Kidney tubule cell (primary cell): ENCODE data around the gene ODAD4.

Experiments used
- DNase-seq: peaks from one replicate; pipeline ENCODE4 v3.0.0-alpha.2; 2018; ENCODE audit warnings: low spot score

The ODAD4 gene

DNA sequence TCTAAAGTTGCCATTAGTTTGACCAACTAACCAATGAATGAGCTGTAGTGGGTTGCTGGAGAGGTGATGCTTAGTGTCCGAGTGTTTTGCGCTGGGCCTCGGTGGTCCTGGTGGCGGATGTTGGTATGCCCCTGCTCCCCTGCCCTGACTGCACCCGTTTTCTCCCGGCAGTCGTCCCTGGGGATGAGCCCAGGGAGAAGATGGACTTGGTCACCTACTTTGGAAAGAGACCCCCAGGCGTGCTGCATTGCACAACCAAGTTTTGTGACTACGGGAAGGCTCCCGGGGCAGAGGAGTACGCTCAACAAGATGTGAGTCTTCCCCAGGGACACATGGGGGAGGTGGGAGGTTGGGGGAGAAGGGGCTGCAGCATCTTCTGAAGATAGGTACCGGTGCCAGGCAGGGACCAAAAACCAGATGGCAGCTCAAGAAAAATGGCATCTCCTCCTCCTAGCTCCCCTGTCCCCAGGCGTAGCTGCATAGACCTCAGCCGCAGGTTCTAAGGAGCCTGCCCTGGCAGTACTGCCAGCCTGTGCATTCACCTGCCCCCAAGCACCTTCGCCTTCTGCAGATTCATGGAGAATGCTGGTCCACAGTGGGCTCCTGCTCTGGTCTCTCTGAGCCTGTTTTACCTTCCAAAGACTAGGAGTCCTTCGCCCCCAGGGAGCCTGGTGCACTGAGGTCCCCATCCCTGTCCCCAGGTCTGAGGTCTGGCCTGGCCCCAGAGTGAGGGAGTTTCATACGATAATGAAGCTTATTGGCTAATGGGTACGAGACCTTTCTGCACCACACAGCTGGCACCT lies 41.5 kb downstream of the ODAD4 start:
- DNase-seq = no peak

DNA sequence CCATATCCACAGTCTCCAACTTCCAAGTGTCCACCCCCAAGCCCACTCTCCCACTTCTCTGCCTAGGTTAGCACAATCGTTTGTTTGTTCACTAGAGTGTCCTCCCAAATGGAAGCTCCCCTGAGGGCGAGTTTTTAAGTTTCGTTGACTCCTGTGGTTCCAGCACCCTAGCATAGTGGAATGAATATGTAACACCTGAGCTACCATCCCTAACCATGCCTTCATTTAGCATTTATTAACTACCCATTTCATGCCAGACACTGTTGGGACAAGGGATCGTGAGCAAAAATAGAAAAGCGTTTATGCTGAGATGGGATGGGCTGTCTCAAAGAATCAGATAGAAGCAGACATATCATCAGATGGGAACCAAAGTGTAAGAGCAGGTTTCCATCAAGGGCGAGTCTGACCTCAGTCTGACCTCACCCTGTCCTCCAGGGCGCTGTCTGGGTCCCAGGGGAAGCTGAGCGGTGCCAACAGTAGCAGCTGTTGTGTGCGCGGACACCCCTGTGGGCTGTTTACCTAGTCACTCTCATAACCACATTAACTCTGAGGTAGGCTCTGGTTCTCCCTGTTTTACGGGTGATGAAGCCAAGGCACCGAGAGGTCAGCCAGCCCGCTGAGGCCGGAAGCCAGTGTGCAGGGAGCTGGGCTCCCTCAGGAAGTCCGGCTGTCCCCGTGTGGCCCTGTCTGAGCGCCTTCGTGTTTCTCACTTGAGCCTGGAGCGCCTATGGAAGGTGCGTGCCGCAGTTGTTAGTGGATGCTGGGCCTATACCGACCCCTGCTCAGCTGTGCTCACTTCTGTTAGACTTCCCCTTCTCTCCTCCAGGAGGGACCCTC lies 42.4 kb downstream of the ODAD4 start:
- peak; percentile 89 for DNase-seq

DNA sequence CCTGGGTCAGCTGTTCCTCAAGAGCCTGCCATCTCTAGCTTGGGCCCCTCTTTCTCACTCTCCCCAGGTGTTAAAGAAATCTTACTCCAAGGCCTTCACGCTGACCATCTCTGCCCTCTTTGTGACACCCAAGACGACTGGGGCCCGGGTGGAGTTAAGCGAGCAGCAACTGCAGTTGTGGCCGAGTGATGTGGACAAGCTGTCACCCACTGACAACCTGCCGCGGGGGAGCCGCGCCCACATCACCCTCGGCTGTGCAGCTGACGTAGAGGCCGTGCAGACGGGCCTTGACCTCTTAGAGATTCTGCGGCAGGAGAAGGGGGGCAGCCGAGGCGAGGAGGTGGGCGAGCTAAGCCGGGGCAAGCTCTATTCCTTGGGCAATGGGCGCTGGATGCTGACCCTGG lies 43.0 kb downstream of the ODAD4 start:
- no peak for DNase-seq

DNA sequence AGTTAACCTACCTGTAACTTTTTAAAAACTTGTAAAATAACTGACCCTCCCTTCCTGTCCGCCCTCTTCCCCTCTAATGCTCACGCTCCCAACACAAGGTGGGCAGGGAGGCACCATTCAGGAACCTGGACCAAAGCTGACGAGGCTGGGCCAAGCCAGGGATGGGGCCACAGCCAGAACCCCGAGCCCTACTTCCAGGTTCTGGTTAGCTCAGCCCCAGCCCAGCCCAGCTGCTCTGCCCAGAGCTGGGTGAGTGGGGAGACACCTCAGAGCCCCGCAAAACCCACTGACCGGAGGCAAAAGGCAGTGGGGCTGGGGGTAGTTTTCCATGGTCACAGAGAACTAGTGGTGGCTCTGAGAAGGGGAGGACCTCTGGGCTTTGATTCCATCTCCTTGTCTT lies 43.6 kb downstream of the ODAD4 start:
- DNase-seq = no peak

DNA sequence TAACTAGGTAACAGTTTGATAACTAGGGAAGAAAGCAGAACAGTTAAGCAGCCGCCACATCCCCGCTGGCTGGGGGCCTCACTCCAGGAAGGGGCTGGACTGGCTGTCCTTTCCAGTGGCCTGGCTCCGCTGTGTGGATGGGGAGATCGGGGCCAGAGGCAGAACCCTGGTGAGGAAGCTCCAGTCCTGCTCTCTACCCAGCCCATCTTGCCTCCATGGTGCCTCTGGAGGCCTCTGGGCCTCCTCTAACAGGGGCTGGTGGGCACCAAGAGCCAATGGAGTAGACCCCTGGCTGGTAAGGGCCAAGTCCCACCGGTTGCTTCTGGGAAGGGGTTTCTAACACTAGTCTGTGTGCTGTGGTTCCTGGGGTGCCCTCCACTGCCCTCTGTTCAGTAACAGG lies 44.2 kb downstream of the ODAD4 start:
- DNase-seq = no peak

DNA sequence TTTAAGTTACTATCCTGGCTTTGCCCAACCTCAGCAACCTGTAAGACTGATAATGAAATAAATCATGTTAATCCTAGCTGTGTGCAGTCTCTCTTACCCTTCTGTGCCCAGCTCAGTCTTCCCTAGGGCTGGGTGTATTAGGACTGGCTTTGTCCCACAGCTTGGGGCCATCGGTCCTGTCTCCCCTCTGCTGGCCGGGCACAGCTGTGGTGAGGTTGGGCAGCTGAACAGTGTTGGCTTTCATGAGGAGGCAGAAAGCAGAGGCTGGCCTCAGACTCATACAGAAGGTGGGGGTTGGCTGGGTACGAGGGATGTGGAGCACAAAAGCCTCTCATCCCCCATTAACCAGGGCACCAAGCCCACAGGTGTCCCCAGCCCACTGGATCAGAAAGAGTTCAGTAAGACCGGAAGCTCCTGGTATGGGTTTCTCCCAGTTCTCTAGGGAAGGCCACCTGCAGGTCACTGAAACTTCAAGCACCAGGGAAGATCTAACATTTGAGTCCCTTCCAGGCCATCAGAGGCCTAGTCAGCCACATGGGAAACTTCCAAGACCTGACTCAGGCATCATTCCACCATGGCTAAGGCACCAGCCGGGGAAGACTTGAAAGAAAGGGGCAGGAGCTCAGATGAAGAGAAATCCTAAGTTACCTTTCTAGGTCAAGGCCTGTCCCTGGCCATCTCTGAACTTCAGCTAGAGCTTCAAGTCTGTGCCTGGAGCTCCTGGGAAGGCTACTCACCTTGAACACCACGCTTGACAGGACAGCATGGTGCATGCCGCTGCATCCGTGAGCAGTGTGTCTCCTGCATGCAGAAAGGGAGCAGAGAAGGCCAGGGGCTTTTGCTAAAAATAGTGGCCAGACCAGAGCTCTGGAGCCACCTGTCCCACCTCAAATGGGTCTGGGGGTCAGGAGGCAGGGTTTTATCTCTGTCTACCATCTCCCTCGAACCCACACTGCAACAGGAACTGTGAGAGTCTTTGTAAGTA lies 45.0 kb downstream of the ODAD4 start:
- DNase-seq = peak; percentile 26

DNA sequence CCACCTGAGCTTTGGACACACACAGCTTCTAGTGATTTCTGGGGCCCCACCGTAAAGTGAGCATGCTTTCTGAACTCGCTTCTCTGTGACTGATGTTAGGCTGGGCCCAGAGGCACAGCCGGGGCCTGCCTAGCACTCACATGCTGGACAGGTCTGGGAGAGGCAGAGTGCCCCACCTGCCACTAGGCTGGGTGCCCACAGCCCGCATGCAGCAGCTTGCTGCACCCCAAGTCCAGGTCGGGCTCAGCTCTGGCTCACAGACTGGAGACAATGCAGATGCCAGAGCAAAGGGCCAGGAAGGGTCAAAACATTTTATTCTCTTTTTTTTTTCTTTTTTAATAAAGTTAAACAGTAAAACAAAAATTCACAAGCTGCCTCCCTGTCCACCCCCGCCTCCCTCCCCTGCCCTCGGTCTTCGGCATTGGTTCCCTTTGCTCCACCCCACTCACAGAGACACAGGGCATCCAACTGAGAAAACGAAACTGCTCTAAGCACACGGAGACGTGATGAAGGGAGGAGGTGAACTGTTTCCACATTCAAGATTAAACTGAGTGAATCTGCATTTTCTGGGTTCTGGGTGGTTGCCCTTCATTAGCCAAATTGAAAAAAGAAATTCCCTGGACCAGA lies 45.8 kb downstream of the ODAD4 start:
- peak; percentile 50 for DNase-seq

DNA sequence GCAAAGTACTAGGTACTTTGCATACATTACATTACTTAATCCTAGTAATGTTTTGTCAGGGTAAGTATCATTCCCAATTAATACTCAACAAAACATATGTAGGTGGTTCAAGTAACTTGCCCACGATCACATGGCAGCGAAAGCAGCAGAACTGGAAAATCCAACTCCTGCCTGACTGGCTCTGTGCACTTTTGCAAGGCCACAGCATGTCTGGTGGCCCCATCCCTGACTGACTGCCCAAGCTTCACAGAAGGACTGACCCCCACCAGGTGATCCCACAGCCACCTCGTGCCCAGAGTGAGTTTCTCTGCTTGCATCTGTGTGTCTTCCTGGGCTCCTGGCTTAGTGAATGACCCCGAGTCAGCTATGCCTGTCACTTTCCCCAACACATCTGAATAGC lies 47.6 kb downstream of the ODAD4 start:
- no peak for DNase-seq

DNA sequence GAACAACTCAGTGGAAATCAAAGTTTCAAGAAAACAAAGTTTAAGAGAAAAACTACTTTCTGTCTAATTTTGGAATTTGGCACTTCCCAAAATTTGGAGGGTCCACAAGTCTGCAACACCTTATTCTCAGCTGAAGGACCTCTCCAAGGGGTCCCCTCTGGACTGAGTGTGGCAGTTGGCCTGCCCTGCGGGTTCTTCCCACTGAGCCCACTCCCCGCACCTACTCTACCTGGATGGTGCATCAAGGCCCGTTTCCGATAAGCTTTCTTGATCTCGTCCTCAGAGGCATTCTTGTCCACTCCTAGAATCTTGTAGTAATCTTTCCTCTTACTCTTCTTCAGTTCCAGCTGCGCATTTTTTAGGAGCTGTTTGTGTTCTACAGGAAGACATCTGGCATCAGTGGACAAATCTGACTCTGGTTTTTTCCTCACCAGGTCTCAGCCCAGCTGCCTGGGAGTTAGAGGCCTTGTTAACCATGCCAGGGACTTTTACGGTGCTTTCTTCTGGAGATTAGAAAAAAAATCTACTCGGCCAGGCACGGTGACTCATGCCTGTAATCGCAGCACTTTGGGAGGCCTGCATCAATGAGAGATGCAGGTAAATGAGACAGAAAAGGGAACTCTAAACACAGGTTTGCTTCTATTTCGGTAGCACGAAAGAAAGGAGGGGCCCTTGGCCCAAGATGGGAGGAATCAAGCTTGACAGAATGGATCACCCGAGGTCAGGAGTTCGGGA lies 51.8 kb downstream of the ODAD4 start:
- peak; percentile 23 for DNase-seq

DNA sequence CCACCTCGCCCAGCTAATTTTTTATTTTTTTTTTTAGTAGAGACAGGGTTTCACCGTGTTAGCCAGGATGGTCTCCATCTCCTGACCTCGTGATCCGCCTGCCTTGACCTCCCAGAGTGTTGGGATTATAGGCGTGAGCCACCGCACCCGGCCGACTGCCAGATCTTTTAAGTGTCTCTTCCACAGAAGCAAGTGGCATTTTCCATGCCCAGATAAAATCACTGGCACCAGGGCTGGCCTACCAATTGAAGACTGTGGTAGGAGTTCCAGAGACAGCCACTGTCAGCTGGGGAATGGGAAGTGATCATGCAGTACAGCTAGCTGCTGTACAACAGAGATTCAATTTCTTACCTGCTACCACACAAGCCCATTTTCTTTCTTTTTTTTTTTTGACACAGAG lies 54.0 kb downstream of the ODAD4 start:
- no peak for DNase-seq

DNA sequence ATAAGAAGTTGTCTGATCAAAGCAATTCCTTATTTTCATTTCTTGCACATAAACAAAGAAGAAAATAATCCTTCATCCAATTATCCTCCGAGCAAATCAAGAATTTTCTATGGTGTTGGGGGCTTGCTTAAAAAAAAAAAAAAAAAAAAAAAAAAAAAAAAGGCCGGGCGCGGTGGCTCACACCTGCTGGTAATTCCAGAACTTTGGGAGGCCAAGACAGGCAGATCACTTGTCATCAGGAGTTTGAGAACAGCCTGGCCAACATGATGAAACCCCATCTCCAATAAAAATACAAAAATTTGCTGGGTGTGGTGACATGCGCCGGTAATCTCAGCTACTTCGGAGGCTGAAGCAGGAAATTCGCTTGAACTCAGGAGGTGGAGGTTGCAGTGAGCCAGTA lies 55.5 kb downstream of the ODAD4 start:
- DNase-seq = no peak

DNA sequence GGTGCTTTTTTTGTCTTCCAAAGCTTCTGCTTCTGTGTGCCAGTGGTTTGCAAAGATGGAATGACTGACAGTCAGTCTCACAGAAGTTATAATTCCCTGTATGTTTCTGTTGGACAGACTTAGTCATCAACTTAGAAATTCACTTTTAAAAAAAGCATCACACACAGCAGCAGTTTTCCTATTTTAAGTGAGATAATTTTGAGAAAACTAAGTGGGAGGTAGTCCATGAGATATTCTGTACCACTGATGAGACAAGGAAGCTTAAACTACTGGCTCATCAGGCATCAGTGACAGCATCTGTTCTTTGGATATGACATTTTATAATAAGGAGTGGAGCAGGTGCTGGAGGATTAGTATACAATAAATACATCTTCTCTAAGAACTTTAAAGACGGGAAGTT lies 56.2 kb downstream of the ODAD4 start:
- DNase-seq = no peak

DNA sequence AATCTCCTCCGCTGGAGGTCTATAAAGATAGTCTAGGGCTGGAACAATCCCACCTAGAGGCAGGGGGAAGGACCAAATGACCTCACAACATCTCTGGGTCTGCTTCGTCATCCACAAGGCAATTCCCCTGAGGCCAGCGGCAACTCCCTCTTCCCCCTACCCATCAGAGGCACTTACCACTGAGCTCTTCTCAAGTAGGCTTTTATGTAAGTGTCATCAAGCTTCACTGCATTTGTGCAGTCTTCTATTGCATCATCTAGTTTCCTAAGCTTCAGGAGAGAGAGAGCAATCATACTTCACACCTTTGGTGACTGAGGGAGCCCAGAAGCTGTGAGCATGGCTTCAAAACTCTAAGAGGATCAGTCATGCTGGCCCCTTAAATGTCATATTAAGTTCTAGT lies 57.2 kb downstream of the ODAD4 start:
- DNase-seq = no peak

DNA sequence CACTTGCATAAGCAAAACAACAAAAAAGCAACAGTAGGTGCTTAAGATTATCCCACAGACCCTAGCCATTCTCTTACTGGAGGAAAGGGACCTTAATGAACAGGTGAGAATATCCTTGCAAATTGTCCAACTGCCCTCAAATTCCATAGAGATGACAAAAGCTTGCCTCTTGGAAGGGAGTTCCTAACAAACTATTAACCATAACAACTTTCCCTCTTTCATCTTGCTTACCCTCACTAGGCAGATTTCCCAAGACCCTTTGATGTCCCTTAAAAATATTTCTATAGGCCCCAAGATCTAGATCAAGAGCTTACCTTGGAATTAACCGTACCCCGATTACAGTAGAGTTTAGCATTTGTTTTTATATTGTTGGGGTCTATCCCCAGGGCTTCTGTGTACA lies 58.0 kb downstream of the ODAD4 start:
- DNase-seq = no peak

DNA sequence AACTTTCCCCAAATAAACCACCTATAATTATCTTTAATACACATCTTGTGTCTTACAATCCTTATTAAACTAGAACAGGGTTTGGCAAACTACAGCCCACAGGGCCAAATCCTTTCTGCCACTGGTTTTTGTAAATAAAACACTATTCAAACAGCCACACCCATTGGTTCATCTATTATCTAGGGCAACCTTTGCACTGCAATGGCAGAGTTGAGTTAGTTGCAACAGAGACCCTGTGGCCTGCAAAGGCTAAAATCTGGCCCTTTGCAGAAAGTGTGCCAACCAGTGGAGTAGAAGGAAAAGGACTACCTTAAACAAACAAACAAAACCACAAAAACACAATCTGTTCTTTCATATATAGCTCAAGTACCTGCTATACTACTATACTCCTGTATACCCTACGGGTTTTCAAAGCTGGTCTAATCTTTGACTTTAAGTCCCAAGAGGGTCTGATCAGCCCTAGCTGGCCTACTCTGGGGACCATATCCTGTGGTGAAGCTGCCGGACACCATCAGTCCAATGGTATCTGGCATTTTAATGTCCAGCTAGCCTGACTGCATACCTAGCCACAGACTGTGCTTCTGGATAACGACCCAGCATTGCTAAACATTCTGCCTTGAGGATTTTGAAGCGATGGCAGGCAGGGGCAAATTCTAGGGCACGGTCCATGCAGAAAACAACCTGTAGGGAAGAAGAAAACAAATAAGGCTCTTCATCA lies 59.4 kb downstream of the ODAD4 start:
- no peak for DNase-seq

DNA sequence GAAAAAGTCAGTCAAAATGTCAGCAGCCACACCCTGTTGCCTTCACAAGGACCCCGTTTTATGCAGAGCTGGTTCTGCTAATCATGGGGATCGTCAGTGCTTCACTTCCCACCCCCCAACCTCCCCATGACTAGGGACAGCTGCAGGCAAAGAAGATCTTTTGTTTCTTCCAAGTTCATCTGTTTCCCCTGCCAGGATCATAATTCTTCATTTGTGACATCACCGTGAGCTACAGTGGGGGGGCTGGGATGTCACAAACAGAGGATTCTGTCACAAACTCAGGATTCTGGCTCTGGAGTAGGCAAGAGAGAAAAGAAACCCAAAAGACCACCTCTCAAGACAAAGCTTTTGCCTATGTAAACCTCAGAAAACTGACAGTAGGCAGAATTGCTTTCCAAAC lies 62.2 kb downstream of the ODAD4 start:
- no peak for DNase-seq

DNA sequence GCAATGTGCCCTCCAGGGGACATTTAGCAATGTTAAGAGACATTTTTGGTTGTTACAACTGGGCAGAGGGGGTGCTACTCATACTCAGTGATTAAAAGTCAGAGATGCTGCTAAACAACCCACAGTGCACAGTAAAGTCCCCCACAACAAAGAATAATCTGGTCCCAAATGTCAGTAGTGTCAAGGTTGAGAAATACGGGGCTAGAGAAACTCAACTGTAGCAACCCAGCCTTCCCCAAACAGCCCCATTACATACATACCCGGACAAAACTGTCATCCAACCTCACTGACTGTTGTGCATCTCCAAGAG lies 66.4 kb downstream of the ODAD4 start:
- DNase-seq = no peak

DNA sequence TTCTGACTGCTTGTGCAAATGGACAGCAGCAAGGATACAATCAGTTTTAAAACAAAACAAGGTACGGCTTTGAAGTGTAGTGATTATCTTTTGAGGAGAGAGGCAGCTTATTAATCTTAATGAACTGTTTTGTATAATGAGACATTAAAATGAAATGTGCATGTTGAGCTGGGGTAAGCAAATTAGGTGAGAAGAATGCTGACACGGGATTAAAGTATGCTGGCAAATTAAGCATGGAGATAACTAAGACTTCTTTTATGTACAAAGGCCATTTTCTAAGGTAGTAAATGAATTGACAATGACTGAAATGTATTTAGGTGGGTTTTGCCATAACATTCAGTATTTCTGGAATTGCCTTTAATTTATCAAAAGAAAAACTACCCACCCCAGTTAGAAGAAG lies 68.1 kb downstream of the ODAD4 start:
- DNase-seq = no peak

DNA sequence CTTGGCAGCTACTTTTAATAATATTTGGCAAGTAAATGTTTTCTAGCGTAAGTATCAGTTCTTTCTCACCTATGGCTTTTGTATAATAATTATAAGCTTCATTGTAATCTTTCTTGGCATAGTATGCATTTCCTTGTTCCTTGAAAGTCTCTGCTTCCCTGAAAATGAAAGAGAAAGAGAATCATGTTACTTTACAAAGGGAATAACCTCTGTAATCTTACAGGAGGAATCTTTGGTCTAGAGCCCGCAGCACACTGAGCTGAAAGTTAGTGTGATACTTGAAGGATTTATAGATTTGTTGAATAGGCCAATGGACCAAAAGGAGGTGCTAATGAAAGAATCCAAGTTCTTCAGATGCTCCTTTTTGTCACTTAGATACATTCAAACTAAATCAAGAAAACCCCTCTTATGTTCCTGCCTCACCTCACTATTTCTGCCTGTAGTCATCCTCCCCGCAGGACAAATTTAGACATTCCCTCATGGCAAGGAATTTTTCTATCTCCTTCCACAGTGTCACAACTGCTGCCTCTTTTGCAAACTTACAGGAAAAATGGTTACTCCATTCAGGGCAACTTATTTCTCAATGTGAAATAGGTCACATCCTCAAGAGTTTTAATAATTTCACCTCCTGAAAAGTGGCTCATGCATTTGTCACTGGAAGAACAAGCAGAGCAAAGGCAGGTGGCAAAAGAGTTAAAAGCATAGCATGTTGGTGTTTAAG lies 70.2 kb downstream of the ODAD4 start:
- DNase-seq = no peak

DNA sequence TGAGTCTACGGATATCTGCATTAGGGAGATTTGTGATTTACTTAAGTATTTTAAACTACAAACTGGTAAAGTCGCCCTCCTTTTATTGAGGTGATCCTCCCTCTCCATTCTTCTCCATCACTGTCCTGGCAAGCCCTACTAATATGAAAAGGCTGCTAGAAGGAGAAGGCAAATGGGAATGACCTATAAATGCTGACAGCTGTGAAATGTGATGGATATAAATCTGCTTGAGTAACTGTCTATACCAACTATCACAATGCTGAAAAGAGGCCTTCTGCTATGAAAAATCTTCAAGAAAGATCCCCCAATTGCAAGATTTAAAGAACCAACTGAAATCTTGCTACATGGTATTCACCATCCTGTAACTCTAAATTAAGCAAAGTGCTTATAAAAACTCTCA lies 71.3 kb downstream of the ODAD4 start:
- DNase-seq = no peak
